Stimulated activated CD8-positive, alpha-beta memory T cell treated with anti-CD3 and anti-CD28 coated beads, Interleukin-12 subunit alpha, Interleukin-12 subunit beta, amount 100 ng/mL, for 4 hours (primary cell): Measurements from ENCODE around the gene CS.

ENCODE experiments used
- DNase-seq: peaks from one replicate; pipeline ENCODE4 v3.0.0-alpha.2; 2020; ENCODE audit warnings: low read depth

The CS gene

GRCh38 chr12:56247923-56248322, 52.2 kb downstream of the CS start:
- DNase-seq, result no peak

GRCh38 chr12:56244494-56244893, 55.6 kb downstream of the CS start:
- no peak for DNase-seq

- DNase-seq, result no peak
These were observed 56.4 kb downstream of the CS start for GRCh38 chr12:56243731-56244181.

- no peak for DNase-seq
These were observed 57.1 kb downstream of the CS start for GRCh38 chr12:56242986-56243385.

- DNase-seq, result no peak
These were observed 58.5 kb downstream of the CS start for GRCh38 chr12:56241424-56242303.

GRCh38 chr12:56237552-56237951, 62.6 kb downstream of the CS start:
- DNase-seq, result no peak

GRCh38 chr12:56236985-56237384, 63.1 kb downstream of the CS start:
- DNase-seq, result no peak

GRCh38 chr12:56236091-56236490, 64.0 kb downstream of the CS start:
- DNase-seq, result no peak

- DNase-seq, result no peak
These were observed 65.2 kb downstream of the CS start for GRCh38 chr12:56234746-56235436.

GRCh38 chr12:56231184-56231582, 68.9 kb downstream of the CS start:
- DNase-seq, result no peak

GRCh38 chr12:56230432-56231183, 69.5 kb downstream of the CS start:
- DNase-seq, result no peak

- DNase-seq, result no peak
These were observed 70.2 kb downstream of the CS start, which contains the start of gene SLC39A5 for GRCh38 chr12:56229916-56230431. SLC39A5 (plus strand) TSS chr12:56230051; CDS start chr12:56231275, 1,224 bp downstream.

- DNase-seq, result no peak
These were observed 71.0 kb downstream of the CS start for GRCh38 chr12:56229082-56229481.

GRCh38 chr12:56224954-56225353, 75.2 kb downstream of the CS start:
- no peak for DNase-seq

GRCh38 chr12:56224102-56224701, 75.9 kb downstream of the CS start, which contains the start of gene NABP2:
NABP2 (plus strand) TSS chr12:56224342; CDS start chr12:56224857, 515 bp downstream.
- DNase-seq, result peak; percentile 88

GRCh38 chr12:56223571-56224101, 76.5 kb downstream of the CS start:
- no peak for DNase-seq

- DNase-seq, result no peak
These were observed 77.6 kb downstream of the CS start for GRCh38 chr12:56222531-56222895.

- peak; percentile 87 for DNase-seq
These were observed 78.2 kb downstream of the CS start, which contains the start of gene RNF41 for GRCh38 chr12:56221757-56222530. RNF41 (minus strand) TSS chr12:56221922; CDS start chr12:56214047, 7,875 bp downstream.
